ENCODE results near the gene ARMC2.
"Not testable (repeated sequence)": the region's sequence is repeated elsewhere in the genome, so short reads cannot be mapped to it uniquely, and the experiment has no call there.

GRCh38 chr6:108813218-108813617 lies 35.0 kb upstream of the ARMC2 start:
- not testable (repeated sequence) for TF ChIP-seq CTCF (conservative IDR thresholded peaks at IDR 0.05; ENCODE audit: low read depth, low read length); EZH2 (IDR thresholded peaks at IDR 0.05; ENCODE audit: borderline replicate concordance, low read depth, low read length, poor library complexity, severe bottlenecking)
